Ectodermal cell (in vitro differentiated cells): ENCODE data around the gene CLDN1.

Source experiments
- H3K27ac ChIP-seq: 2 replicates; pipeline ENCODE4 v1.7.0; 2013; ENCODE audit warnings: mild to moderate bottlenecking, low read depth, low read length; ENCODE audit not compliant: insufficient read depth, poor library complexity, severe bottlenecking
- H3K27me3 ChIP-seq: 2 replicates; pipeline ENCODE4 v1.7.0; 2013; ENCODE audit warnings: mild to moderate bottlenecking, low read length; ENCODE audit not compliant: insufficient read depth, control insufficient read depth, poor library complexity, severe bottlenecking
- H3K36me3 ChIP-seq: one replicate; pipeline ENCODE4 v1.7.0; 2013; ENCODE audit warnings: low read length; ENCODE audit not compliant: control insufficient read depth, insufficient read depth
- H3K4me1 ChIP-seq: one replicate; pipeline ENCODE4 v1.7.0; 2013; ENCODE audit warnings: low read length; ENCODE audit not compliant: control insufficient read depth, insufficient read depth
- H3K4me3 ChIP-seq: 2 replicates; pipeline ENCODE4 v1.7.0; 2013; ENCODE audit warnings: low read depth, low read length, control low read depth; ENCODE audit not compliant: insufficient read depth
- H3K9me3 ChIP-seq: 2 replicates; pipeline ENCODE4 v1.7.0; 2013; ENCODE audit warnings: mild to moderate bottlenecking, low read length, moderate library complexity; ENCODE audit not compliant: control insufficient read depth
- WGBS, 2 experiments: methylation state at CpG; one replicate each; pipeline ENCODE4 v1.1.7; 2013; ENCODE audit warnings: missing lambda C conversion rate in 2 of 2; 5-methylcytosine and 5-hydroxymethylcytosine counted together

CLDN1 gene

DNA sequence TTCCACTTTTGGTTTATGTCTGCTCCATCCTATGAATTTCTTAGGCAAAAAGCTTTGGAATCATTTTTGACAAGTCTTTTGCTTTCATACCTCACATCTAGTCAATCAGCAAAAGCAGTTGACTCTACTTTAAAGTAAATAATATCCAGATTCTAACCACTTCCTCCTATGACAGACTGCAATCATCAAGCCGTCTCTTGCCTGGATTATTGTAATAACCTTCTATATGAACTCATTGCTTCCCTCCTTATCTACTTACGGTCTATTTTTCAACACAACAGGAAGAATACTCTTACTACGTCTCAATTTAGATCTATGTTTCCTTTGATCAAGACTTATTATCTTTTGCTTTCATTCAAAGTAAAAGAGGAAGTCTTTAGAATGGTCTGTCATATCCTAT, 20.7 kb downstream of the CLDN1 start:
- no peaks in the 10 kb centered on the region for H3K9me3 ChIP-seq
- H3K27ac ChIP-seq: no peak overlapping the region
- no peak overlapping the region for H3K4me3 ChIP-seq
- H3K36me3 ChIP-seq: no peaks in the 10 kb centered on the region
- 94% methylated on average over 3 of the region's 3 CpGs for WGBS, 2 experiments
- no peaks in the 10 kb centered on the region for H3K27me3 ChIP-seq
- H3K4me1 ChIP-seq: no peaks in the 10 kb centered on the region

DNA sequence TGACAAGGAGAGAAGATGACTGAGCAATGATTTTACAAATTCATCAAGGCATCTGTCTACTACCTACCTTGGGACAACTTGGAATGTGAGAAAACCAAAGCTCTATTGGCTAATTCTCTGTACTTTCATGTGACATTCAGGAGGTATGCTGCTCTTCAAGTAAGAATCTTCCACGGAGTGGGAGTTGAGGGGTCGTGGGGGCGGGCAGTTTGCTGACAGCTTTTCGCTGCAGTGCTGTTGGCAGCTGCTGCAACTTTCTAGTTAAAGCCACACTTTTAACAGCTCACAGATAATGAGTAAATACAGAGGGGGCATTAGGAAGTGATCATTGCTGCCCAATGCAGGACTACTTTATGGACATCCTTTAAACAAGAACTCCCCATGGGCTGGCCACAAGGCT, 22.3 kb downstream of the CLDN1 start:
- no peak overlapping the region for H3K27ac ChIP-seq
- 79 to 85% methylated on average over 4 of the region's 4 CpGs for WGBS, 2 experiments
- H3K36me3 ChIP-seq: no peaks in the 10 kb centered on the region
- no peak overlapping the region for H3K4me3 ChIP-seq
- no peaks in the 10 kb centered on the region for H3K27me3 ChIP-seq
- no peaks in the 10 kb centered on the region for H3K4me1 ChIP-seq
- H3K9me3 ChIP-seq: no peaks in the 10 kb centered on the region

DNA sequence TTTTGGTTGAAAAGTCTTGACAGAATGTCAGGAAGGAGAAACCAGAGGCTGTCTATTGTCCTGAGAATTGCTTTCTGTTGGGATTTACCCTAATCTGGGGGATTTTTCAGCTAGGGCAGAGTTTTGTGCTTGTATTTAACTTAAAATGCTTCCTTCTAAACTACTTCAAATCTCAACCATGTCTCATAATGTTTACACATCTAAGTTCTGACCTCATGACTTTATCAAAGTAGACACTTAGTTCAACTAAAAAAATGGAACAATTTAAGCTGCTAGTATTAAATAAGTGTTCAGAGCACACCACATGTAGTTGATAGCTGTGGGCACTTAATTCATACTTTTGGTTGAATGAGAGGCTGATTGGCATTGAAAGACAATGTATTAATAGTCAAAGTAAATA, 28.2 kb downstream of the CLDN1 start:
- Histone ChIP-seq H3K27me3 (no peaks in the 10 kb centered on the region), H3K9me3 (no peaks in the 10 kb centered on the region), H3K27ac (no peak overlapping the region), H3K4me3 (no peak overlapping the region), H3K36me3 (no peaks in the 10 kb centered on the region), H3K4me1 (no peaks in the 10 kb centered on the region)

DNA sequence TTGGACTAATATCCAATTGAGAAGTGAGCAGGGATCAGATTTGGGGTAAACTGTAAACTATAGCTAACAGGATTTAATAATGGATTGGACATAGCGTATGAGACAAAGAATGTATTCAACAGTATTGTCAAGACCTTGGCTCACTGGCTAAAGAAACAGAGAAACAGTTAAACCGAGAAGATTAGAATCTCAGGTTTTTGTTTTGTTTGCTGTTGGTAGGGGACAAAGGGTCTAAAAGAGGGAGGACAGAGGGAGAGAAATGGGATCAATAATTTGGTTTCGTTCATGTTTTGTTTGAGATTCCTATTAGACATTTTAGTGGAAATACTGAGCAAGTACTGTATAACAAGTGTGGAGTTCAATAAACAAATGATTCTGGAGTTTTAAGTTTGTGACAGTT, 28.6 kb downstream of the CLDN1 start:
- 84 to 87% methylated on average over 3 of the region's 3 CpGs for WGBS, 2 experiments
- no peaks in the 10 kb centered on the region for H3K9me3 ChIP-seq
- H3K36me3 ChIP-seq: no peaks in the 10 kb centered on the region
- H3K27me3 ChIP-seq: no peaks in the 10 kb centered on the region
- H3K4me1 ChIP-seq: no peaks in the 10 kb centered on the region
- H3K4me3 ChIP-seq: no peak overlapping the region
- H3K27ac ChIP-seq: no peak overlapping the region

- 89 to 90% methylated on average over 3 of the region's 3 CpGs for WGBS, 2 experiments
- H3K9me3 ChIP-seq: no peaks in the 10 kb centered on the region
- H3K36me3 ChIP-seq: no peaks in the 10 kb centered on the region
- H3K4me3 ChIP-seq: no peak overlapping the region
- H3K27ac ChIP-seq: no peak overlapping the region
- H3K4me1 ChIP-seq: no peaks in the 10 kb centered on the region
- H3K27me3 ChIP-seq: no peaks in the 10 kb centered on the region
Observed at GRCh38 chr3:190291994-190292584, 30.2 kb downstream of the CLDN1 start.

DNA sequence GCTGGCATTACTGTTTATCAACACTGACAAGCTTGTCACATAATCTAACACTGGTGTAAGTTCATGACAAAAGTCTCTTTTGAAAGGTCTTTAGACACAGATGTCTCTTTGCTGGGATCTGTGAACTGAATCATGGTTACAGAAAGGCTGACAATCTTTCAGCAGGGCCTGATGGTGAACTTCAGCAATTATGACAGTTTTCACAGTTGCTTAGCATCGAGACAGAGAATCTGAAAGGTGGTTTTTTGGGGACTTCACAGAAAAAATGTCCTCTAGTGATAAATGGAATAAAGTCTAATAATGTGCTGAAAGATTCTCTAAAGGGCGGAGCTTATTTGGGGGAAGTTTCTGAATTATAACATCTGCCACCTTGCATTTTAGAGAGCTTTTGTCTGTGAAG, 32.3 kb downstream of the CLDN1 start:
- no peaks in the 10 kb centered on the region for H3K4me1 ChIP-seq
- no peaks in the 10 kb centered on the region for H3K27me3 ChIP-seq
- no peak overlapping the region for H3K27ac ChIP-seq
- H3K9me3 ChIP-seq: no peaks in the 10 kb centered on the region
- 71 to 83% methylated on average over 2 of the region's 2 CpGs for WGBS, 2 experiments
- H3K36me3 ChIP-seq: no peaks in the 10 kb centered on the region
- no peak overlapping the region for H3K4me3 ChIP-seq

GRCh38 chr3:190288836-190289235, 33.4 kb downstream of the CLDN1 start:
- H3K4me3 ChIP-seq: no peak overlapping the region
- no peaks in the 10 kb centered on the region for H3K36me3 ChIP-seq
- H3K9me3 ChIP-seq: no peaks in the 10 kb centered on the region
- H3K4me1 ChIP-seq: no peaks in the 10 kb centered on the region
- H3K27me3 ChIP-seq: no peaks in the 10 kb centered on the region
- H3K27ac ChIP-seq: no peak overlapping the region
- 92 to 97% methylated on average over 2 of the region's 2 CpGs for WGBS, 2 experiments

- Histone ChIP-seq H3K9me3 (no peaks in the 10 kb centered on the region), H3K27ac (no peak overlapping the region), H3K36me3 (no peaks in the 10 kb centered on the region), H3K4me3 (no peak overlapping the region), H3K27me3 (no peaks in the 10 kb centered on the region), H3K4me1 (no peaks in the 10 kb centered on the region)
- WGBS, 2 experiments: no CpG with 5 or more reads among the region's 1 CpG
Observed at GRCh38 chr3:190286014-190286413, 36.2 kb downstream of the CLDN1 start.

DNA sequence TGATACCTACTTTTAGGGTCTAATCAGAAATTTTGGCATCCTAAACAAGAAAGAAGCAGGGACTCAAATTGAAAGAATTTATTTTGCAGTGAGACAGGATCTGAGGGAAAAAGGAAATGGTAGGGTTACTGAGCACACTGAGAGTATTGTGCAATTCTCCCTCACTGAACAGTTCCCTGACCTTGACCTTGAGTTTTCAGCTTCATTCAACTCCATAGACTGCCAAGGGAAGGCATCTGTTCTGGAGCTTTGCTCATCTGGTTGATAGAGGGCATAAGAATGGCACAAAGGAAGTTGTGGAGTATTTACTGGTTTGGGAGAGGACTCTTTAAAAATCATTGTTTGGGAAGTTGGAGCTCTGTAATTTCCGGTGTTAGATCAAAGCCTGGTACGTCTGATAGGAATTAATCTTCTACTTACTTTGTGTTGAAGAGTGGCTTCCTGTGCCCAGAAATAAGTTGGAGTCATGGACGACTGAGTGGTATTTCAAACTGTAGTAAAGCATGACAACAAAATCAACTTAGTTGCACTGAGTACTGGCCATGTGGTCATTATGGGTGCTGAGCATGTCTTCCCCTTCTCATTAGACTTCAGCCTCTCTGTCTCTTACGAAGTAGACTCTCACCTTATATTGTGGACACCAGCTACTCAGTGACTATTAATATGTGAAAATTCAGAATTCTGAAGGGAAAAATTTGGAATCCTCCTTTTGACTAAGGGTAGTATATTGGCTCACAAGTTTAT, 40.8 kb downstream of the CLDN1 start:
- H3K4me3 ChIP-seq: no peak overlapping the region
- H3K27me3 ChIP-seq: no peaks in the 10 kb centered on the region
- no peaks in the 10 kb centered on the region for H3K9me3 ChIP-seq
- 92 to 93% methylated on average over 3 to 4 of the region's 4 CpGs for WGBS, 2 experiments
- no peaks in the 10 kb centered on the region for H3K36me3 ChIP-seq
- no peaks in the 10 kb centered on the region for H3K4me1 ChIP-seq
- no peak overlapping the region for H3K27ac ChIP-seq

DNA sequence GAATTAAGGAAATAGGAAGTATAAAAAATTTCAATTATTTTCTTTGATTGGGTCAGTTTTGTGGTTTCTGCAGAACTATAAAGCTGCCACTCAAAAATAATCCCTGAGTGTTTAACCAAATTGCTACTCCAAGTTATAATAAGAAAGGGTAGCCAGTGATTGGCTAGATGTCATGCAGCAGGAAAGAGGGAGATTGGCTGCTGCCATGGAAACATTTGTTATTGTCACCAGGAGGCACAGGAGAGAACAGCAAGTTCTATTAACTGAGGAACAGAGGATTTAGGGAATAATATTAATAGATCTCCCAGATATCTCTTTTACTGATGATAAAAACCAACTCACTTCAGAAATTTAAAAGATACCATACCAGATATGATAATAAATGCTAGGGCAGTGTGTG, 42.6 kb downstream of the CLDN1 start:
- H3K27ac ChIP-seq: no peak overlapping the region
- no peak overlapping the region for H3K4me3 ChIP-seq
- H3K9me3 ChIP-seq: no peaks in the 10 kb centered on the region
- H3K27me3 ChIP-seq: no peaks in the 10 kb centered on the region
- no peaks in the 10 kb centered on the region for H3K4me1 ChIP-seq
- H3K36me3 ChIP-seq: no peaks in the 10 kb centered on the region
